ENCODE data around the gene STRADB.
A peak's percentile ranks its signal among the peaks of the same experiment; 100 is the strongest.
"Not testable (repeated sequence)": the region's sequence is repeated elsewhere in the genome, so short reads cannot be mapped to it uniquely, and the experiment has no call there.

The STRADB gene, protein sequence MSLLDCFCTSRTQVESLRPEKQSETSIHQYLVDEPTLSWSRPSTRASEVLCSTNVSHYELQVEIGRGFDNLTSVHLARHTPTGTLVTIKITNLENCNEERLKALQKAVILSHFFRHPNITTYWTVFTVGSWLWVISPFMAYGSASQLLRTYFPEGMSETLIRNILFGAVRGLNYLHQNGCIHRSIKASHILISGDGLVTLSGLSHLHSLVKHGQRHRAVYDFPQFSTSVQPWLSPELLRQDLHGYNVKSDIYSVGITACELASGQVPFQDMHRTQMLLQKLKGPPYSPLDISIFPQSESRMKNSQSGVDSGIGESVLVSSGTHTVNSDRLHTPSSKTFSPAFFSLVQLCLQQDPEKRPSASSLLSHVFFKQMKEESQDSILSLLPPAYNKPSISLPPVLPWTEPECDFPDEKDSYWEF

DNA sequence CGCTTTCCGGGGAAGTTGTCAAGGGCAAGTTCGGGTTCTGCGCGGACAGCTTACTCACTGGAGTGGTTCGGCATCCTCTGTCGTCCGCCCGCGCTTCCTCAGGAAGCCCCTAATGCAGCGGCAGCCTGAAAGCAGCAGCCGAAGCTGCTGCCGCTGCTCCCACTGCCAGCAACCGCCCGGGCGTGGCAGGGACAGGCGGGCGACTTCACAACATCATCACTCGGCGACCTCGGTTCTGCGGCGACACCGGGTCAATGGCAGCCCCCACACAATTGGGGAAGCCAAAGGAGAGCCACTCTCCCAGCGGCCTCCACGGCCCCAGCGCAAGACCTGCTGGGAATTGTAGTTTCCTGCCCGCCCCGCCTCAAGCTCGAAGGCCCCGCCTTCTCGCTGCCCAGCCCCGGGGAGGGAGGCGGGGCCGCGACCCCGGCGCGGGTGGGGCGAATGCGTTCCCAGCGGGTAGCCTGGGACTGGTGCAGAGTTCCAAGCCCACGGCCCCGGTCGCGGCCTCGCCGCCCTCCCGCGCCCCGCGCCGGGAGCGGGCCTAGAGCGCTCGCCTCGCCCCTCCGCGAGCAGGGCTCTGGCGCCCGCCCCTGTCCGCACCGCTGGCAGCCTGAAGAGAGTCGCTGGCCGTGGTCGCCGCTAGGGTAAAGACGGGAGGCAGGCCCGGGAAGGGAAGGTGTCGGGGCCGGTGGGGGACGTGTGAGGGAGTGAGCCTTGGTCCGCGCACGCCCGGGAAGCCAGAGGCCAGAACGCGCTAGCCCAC is at the start of gene STRADB, which contains the start of gene TRAK2:
Gene STRADB, plus strand, starts transcription at position 449 of the 766 bp plus-strand sequence. CDS start 3,101 bp downstream, outside the sequence.
Gene TRAK2, minus strand, starts transcription at position 167 of the 766 bp plus-strand sequence. CDS start 30,951 bp downstream, outside the sequence.
- DNase-seq: peak; percentile 85

DNA sequence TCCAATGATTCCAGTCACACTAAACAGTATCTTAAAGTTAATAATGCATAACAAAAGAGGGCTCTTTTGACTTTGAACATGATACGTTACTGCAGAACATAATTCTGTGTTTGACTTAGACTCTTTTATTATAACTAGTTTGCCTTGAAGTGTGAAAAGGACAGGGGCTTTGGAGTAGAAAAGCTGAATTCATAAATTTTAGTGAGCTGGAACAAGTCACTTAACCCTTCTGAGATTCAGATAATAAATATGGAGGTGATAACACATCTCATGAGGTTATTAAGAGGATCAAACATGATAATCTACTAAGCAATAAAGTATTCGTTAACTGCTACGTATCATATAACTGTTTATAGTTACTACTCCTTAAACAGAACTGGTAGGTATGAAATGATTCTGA is 49.7 kb upstream of the STRADB start:
- DNase-seq: no peak

DNA sequence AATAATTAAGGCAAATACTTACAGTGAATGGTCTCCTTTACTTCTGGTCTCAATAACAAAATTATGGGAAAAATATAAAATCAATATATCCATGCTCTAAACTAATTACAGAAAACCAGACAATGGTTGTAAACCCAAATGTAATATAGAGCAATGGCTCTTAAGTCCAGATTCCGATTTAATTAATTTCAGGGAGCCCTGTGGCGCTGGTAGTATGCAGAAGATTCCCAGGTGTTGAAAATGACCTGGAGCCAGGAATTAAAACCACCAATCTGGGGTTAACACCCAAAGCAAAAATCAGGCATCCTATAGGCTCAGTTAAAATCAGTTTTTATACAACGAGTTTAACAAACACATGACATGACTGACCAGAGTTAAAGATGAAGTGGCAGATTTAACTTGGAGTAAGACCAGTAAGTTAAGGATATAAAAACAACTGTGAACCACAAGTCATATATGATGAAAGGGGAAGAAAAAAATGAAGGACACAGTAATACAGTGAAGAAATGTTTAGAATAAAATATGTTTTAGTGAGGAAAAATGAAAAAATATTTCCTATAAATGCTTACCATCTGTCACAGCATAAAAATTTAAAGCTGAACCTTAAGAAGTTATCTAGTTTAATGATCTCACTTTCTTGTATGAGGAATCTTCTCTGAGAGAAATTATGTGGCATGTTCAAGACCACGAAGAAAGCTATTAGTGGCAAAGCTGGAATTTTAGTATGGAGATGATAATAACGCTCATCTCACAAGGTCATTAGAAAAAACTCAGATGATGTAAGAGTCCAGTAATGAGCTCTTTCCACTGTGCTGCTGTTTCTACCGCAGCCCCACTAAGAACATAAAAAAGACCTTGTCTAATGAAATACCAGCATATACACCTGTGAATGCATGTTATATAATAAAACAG is 48.6 kb upstream of the STRADB start:
- no peak for DNase-seq

DNA sequence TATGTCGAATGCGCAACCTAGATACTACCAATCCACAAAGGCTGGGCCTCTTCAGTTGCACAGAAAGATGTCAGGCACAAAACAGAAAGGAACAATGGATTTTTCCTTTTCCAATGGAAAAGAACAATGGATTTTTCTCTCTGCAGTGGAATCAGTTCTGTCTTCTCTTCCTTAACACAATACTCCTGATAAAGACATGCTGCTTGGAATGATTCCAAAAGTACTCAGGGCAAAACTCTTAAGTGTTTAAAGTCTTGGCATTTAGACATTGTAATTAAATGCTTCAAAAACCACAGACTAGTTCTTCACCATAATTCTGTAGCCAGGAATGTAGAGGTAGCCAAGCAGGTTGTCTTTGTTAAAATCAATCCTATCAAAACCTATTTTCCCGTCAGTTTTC is 47.7 kb upstream of the STRADB start:
- DNase-seq: no peak

DNA sequence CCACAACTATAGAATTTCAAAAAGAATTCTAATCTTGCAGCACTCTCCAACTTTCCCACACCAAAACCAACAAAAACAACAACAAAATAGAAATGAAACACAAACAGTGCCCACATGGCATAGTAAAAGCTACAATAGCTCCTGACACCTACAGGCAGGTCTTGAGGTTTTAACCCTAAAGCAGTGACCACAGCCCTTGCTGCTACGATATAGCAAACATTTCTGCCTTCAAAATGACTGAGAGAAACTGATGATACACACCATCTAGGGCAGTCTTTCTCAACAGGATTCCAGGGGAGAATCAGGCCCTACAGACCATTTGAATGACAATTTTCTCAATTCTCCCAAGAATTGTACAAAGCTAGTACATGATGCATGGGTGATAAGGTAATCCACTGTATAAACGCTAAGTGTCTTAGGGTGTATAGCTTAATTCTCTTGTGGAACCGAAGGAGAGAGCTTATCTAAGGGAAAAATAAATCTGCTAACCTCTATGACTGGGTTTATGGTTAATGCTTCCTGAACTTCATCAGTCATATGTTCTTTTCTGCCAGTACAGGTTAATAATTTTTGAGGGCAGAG is 46.8 kb upstream of the STRADB start:
- DNase-seq: no peak

DNA sequence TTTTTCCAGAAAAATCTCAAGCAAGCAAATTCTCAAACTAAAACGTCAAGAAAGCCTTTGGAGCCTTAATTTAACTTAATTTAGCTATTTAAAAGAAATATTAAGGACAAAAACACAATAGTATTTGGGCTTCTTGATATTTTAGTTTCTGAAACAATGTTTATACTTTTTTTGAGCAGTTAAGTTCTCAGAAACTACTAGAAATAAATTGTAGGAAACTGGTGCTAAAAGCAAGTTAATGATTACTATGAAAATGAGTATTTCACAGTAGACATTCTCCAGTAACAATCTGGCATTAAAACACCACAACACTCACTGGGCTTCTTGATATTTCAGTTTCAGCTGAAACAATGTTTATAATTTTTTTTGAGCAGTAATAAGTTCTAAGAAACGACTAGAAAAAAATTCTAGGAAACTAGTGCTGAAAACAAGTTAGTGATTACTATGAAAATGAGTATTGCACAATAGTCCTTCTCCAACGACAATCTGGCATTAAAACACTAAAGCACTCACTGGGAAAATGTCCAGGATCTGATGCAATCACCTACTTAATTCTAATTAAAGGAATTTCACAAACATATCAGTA is 45.4 kb upstream of the STRADB start:
- DNase-seq: no peak

DNA sequence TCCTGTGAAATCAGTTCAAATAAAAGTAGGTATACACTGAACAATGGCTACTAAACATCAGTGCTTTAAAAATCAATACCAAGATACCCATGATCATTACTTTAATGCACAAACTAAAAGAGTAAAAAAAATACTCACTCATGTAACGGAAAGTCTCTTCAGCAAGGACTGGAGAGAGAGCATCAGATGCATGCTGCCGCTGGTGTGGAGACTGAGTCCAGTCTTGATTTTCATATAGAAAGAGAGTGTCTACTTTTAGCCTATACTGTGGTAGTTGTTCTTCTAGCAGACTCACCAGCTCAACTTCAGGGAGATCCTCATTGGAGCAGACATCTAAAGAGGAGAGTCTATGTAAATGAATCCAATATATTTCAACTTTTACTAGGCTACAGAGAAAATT is 44.3 kb upstream of the STRADB start:
- DNase-seq: no peak

DNA sequence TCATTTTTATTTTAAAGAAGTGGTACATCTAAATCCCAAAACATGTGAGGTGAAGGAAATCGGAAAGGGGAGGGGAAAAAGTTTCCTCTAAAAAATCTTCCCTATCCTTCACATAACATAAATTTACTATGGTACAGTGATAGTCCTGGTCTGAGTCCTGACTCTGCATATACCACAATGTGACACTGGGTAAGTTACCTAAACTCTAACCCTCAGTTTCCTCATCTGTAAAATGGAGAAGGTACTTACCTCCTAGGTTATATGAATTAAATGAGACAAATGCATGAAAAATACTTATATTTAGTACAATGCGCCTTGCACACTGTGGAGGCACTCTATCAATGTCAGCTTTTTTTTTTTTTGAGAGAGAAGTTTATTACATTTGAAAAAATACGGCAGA is 42.6 kb upstream of the STRADB start:
- no peak for DNase-seq

DNA sequence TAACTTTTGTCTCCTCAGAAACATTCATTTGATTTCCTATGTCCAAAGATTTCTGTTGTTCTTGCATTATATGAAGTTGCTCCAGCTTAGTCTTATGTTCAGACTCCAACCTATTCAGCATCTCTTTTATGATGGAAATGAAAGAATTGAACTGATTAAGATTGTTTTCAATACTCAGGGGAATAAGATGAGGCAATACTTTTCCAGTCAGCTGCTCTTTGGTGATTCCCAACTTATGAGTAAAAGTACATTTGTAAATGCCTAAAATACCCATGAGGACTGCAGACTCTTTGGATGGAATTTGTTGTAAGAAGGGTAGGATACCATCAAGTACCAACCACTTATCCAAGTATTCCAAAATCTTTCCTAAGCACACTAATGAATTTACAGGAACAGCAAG is 40.1 kb upstream of the STRADB start:
- DNase-seq: no peak

DNA sequence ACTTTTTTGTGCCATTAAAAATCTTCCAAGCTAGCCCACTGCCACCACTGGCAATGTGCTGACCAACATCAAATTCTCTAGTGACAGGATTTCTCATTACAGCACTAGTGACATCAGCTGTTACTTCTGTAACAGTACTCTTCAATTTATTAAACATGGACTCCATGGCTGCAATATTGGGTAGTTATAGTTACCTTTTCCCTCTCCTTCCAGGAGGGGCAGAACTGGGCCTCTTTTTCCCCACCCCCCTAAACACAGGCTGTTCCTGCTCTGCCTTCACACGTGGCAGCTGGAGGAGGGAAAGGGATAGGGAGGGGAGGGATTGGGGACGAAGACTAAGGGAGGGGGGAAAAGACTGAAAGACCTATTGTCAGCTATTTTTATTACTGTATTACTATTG is 38.4 kb upstream of the STRADB start:
- no peak for DNase-seq

DNA sequence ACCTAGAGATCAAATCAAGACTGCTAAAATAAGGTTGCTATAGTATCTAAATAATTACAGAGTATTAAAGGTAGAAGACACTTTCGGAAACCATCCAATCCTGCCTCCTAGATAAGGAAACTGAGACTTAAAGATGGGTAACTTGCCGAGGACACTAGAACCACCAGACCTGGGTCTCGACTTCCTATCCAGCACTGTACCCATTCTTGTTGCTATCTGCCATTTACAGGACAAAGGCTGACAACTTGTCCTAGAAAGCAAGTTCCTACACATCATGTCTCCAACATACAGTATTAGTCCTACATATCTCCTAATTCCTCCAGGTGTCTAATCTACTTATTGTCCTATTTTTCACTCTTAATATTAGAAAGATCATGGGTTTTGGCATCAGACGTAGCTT is 38.0 kb upstream of the STRADB start:
- no peak for DNase-seq

DNA sequence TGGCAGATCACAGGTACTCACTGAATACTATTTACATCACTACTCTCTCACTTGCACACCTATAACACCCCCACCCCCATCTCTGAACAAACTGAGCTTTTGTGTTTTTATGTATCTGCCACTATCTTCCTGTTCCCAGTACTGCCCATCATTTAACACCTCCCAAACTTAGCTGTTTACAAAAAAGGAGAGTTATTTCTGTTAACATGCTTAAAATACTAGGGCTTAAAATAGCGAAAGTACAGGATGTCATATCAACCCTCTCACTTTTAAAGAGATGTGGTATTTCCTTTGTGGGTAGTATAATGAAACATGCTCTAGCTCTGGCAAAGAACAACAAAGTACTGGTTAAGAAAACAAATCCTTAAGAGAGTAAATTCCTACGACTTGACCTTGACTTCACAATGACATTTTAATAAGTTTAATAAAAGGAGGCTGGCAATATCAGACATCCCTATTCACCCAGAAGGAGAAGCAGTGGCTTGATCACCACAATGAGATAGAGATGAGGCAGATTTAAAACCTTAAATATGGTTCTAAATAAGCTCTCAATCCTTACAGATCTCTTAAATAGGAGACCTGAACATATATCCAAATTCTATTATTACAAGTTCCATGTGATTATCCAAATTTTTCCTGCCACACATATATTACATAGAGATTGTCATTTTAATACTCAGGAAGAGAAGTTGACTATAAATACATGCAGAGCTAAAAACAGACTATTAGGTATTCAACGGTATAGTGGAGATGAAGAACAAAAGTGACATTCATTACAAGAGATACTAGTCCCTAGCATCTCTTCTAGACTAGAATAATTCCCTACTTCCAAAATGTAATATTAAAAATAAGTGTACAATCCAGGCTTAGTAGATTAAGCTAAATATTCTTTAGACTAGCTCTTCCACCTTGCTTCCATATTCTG is 37.2 kb upstream of the STRADB start:
- no peak for DNase-seq

DNA sequence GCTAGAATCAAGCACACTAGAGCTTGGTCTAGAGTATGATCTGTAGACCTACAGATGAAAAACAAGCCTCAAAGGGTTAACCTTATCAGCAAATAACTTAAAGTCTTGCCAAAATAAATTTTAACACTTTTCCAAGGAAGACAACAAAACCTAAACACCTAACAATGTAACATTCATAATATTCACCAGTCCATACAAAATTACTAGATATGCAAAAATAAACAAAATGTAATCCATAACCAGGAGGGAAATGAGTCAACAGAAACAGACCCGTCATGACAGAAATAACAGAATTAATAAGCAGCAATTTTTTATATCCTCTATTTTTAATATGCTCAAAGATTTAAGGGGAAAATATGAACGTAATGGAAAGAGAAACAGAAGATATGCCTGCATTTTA is 36.4 kb upstream of the STRADB start:
- DNase-seq: no peak

DNA sequence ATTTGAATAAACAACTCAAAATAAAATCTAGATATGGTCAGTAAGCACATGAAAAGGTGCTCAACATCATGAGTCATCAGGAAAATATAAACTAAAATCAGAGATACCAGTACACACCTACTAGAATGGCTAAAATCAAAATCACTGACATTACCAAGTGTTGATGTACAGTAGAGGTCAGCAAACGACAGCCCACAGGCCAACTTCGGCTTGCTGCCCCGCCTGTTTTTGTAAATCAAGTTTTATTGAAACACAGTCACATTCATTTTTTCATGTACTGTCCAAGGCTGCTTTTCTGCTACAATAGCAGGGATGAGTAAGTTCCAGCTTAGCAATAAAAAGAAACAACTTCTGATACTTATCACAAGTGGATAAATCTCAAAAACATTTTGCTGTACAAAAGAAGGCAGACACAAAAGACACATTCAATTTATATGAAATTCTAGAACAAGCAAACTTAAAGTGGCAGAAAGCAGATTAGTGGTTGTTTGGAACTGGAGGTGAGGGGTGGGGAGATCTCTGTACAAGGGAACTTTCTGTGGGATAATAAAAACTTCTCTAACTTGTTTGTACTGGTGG is 32.4 kb upstream of the STRADB start:
- DNase-seq: no peak

DNA sequence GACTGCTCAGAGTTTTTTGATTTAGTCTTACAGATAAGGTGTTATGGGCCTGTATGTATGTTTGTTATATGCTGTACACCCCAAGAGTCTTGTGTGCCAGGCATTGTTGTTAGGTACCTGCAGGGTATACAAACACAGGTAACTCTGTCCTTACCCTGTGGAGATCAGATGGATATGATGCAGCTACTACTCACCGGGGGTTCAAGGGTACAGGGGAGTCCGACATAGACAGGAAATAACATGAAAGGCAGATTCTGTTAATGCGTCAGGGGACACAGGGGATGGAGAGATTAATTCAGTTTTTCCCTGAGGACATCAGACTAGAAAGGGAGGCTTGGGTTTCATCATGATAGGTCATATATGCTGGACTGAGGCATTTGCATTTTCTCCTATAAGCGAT is 31.6 kb upstream of the STRADB start:
- no peak for DNase-seq

DNA sequence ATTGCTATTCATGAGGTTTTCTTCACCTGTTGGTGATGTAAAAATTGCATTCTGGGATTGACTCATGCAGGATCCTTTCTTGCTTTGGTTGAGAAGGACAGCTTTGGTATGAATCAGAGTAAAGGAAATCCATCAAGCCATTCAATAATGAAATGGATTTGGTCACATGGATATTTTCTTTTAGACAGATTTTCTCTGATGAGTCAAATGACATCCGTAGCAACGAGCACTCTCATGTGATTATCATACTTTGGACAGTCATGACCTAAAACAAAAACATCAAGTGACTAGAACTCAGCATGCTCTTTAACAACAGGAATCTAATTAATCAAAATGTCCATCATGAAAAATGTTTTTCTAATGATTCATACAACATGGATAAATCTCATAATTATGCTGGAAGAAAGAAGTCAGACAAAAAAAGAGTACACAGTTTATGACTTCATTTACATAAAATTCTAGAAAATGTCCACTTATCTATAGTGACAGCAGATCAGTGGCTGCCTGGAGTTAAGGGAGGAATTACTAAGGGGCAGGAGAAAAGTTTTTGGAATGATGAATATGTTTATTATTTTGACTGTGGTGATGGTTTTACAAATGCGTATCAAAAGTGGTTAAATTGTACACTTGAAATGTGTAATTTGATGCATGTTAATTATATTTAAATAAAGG is 31.0 kb upstream of the STRADB start:
- DNase-seq: no peak

DNA sequence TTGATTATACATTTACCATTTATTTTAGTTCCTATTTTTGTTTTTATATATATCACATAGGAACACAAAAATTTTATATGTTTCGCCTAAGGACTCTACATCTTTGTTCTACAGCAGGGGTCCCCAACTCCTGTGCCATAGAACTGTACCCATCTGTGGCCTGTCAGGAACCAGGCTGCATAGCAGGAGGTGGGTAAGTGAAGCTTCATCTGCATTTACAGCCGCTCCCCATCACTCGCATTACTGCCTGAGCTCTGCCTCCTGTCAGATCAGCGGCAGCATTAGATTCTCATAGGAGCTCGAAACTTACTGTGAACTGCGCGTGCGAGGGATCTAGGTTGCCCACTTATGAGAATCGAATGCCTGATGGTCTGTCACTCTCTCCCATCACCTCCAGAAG is 25.6 kb upstream of the STRADB start:
- no peak for DNase-seq

DNA sequence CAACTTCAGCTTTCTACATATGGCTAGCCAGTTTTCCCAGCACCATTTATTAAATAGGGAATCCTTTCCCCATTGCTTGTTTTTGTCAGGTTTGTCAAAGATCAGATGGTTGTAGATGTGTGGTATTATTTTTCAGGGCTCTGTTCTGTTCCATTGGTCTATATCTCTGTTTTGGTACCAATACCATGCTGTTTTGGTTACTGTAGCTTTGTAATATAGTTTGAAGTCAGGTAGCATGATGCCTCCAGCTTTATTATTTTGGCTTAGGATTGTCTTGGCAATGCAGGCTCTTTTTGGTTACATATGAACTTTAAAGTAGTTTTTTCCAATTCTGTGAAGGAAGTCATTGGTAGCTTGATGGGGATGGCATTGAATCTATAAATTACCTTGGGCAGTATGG is 23.2 kb upstream of the STRADB start:
- not testable (repeated sequence) for DNase-seq

DNA sequence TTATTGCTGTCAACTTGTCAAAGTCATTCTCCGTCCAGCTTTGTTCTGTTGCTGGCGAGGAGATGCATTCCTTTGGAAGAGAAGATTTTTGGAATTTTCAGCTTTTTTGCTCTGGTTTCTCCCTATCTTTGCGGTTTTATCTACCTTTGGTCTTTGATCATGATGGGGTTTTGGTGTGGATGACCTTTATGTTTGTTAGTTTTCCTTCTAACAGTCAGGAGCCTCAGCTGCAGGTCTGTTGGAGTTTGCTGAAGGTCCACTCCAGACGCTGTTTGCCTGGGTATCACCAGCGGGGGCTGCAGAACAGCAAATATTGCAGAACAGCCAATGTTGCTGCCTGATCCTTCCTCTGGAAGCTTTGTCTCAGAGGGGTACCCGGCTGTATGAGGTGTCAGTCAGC is 21.7 kb upstream of the STRADB start:
- not testable (repeated sequence) for DNase-seq

DNA sequence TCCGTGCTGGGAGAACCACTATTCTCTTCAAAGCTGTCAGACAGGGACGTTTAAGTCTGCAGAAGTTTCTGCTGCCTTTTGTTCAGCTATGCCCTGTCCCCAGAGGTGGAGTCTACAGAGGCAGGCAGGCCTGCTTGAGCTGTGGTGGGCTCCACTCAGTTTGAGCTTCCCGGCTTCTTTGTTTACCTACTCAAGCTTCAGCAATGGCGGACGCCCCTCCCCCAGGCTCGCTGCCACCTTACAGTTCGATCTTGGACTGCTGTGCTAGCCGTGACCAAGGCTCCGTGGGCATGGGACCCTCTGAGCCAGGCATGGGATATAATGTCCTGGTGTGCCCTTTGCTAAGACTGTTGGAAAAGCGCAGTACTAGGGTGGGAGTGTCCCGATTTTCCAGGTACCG is 21.2 kb upstream of the STRADB start:
- DNase-seq: not testable (repeated sequence)
